GM12878 (cell line): ENCODE data around the gene ASCC1. TPM values are rescaled to one million over a fixed set of nuclear protein-coding genes. Genes with fewer than 3 reads are reported as not detected.

ENCODE experiments used
- BACH1 ChIP-seq: fragments of 450-650 bp; IDR thresholded peaks from 2 replicates; pipeline ENCODE4 v1.6.1; 2017; ENCODE audit warnings: mild to moderate bottlenecking, borderline replicate concordance
- CBFB ChIP-seq: IDR thresholded peaks from 2 replicates; pipeline ENCODE4 v1.6.1; 2016; ENCODE audit warnings: antibody characterized with exemption, low read depth
- CBX5 ChIP-seq: sonication (generic); IDR thresholded peaks from 2 replicates; pipeline ENCODE4 v1.6.1; 2016; ENCODE audit warnings: low read depth, moderate library complexity, mild to moderate bottlenecking, inconsistent platforms
- ESRRA ChIP-seq: IDR thresholded peaks from 2 replicates; pipeline ENCODE4 v1.6.1; 2012; ENCODE audit warnings: mild to moderate bottlenecking, low read length, improper control_type of control experiment
- IRF4 ChIP-seq: IDR thresholded peaks from 2 replicates; pipeline ENCODE4 v1.6.1; 2011; ENCODE audit warnings: low read depth, low read length
- MXI1 ChIP-seq: fragments of 150-350 bp; IDR thresholded peaks from 2 replicates; pipeline ENCODE4 v1.6.1; 2011; ENCODE audit warnings: low read depth, mild to moderate bottlenecking, inconsistent platforms, low read length, improper control_type of control experiment
- NBN ChIP-seq: fragments of 450-650 bp; IDR thresholded peaks from 2 replicates; pipeline ENCODE4 v1.6.1; 2016
- PAX5 ChIP-seq: IDR thresholded peaks from 2 replicates; pipeline ENCODE4 v1.6.1; 2011; ENCODE audit warnings: low read depth, low read length, borderline replicate concordance
- PAX8 ChIP-seq: fragments of 450-650 bp; IDR thresholded peaks from 2 replicates; pipeline ENCODE4 v1.6.1; 2017; ENCODE audit warnings: mild to moderate bottlenecking, moderate library complexity
- PML ChIP-seq: IDR thresholded peaks from 2 replicates; pipeline ENCODE4 v1.6.1; 2012; ENCODE audit warnings: low read length, inconsistent platforms
- POLR2A ChIP-seq: IDR thresholded peaks from 2 replicates; pipeline ENCODE4 v1.6.1; 2011; ENCODE audit warnings: low read depth, mild to moderate bottlenecking, low read length
- SREBF2 ChIP-seq: IDR thresholded peaks from 2 replicates; pipeline ENCODE4 v1.6.1; 2012; ENCODE audit warnings: mild to moderate bottlenecking, low read length
- SUZ12 ChIP-seq: fragments of 200-600 bp; sonication (generic); IDR thresholded peaks from one replicate; pipeline ENCODE4 v1.6.1; 2018; ENCODE audit warnings: antibody characterized with exemption, mild to moderate bottlenecking; ENCODE audit not compliant: unreplicated experiment
- WRNIP1 ChIP-seq: IDR thresholded peaks from 2 replicates; pipeline ENCODE4 v1.6.1; 2011; ENCODE audit warnings: low read depth, low read length, improper control_type of control experiment, borderline replicate concordance
- ZNF207 ChIP-seq: fragments of 450-650 bp; IDR thresholded peaks from 2 replicates; pipeline ENCODE4 v1.6.1; 2014; ENCODE audit warnings: antibody characterized with exemption, mild to moderate bottlenecking, borderline replicate concordance
- ZNF274 ChIP-seq: IDR thresholded peaks from one replicate; pipeline ENCODE4 v1.8.0; 2011; ENCODE audit not compliant: insufficient read length, insufficient read depth
- polyA plus RNA-seq, 11 experiments: library from polyadenylated mRNA; depleted of rRNA in 4 of 11; unstranded in 6 of 11; stranded (reverse) in 5 of 11; fragments of >200 nt; fragmentation: Nextera tagmentation in 4 of 11; fragmentation: Illumina TruSeq in 1 of 11; extraction: Ambion mirVana in 4 of 11; extraction: Trizol in 1 of 11; gene quantifications; 1 replicate in 1 of 11; 2 replicates in 10 of 11; pipeline versions ENCODE4 v1.2.1 to v1.2.3, GENCODE V29; 2011 to 2016; ENCODE audit warnings: inconsistent platforms in 2 of 11, missing spikeins in 2 of 11, low read depth in 1 of 11
- total RNA-seq, 4 experiments: library from RNA; depleted of rRNA in 3 of 4; stranded (reverse); fragments of >200 nt in 3 of 4; fragmentation: Illumina TruSeq in 1 of 4; extraction: Trizol in 1 of 4; gene quantifications; 2 replicates each; pipeline versions ENCODE4 v1.2.1 to v1.2.3, GENCODE V29; 2013 to 2021
- TF ChIP-seq, protein P1 (sequence below): fragments of 450-650 bp; formaldehyde crosslinking; IDR thresholded peaks from 2 replicates; pipeline ENCODE4 v1.5.0; 2022; ENCODE audit warnings: mild to moderate bottlenecking, missing genetic modification characterization
- TF ChIP-seq, protein P2 (sequence below): fragments of 450-650 bp; IDR thresholded peaks from 2 replicates; pipeline ENCODE4 v1.6.1; 2017; ENCODE audit warnings: mild to moderate bottlenecking
- TF ChIP-seq, protein P3 (sequence below): fragments of 450-650 bp; IDR thresholded peaks from 2 replicates; pipeline ENCODE4 v1.6.1; 2016; ENCODE audit warnings: mild to moderate bottlenecking
- TF ChIP-seq, protein P4 (sequence below): fragments of 450-650 bp; IDR thresholded peaks from 2 replicates; pipeline ENCODE4 v1.6.1; 2017; ENCODE audit warnings: mild to moderate bottlenecking, low read depth, inconsistent platforms; ENCODE audit not compliant: poor library complexity, severe bottlenecking
- TF ChIP-seq, protein P5 (sequence below): IDR thresholded peaks from 2 replicates; pipeline ENCODE4 v1.6.1; 2012; ENCODE audit warnings: low read depth, low read length, improper control_type of control experiment

The ASCC1 gene
- total and polyA plus RNA-seq, 10 of the 15 experiments (the other 5 are each of a cell fraction or from before 2014, with no cell fraction given): 23.3 to 80.6 (median 42.8) TPM

DNA sequence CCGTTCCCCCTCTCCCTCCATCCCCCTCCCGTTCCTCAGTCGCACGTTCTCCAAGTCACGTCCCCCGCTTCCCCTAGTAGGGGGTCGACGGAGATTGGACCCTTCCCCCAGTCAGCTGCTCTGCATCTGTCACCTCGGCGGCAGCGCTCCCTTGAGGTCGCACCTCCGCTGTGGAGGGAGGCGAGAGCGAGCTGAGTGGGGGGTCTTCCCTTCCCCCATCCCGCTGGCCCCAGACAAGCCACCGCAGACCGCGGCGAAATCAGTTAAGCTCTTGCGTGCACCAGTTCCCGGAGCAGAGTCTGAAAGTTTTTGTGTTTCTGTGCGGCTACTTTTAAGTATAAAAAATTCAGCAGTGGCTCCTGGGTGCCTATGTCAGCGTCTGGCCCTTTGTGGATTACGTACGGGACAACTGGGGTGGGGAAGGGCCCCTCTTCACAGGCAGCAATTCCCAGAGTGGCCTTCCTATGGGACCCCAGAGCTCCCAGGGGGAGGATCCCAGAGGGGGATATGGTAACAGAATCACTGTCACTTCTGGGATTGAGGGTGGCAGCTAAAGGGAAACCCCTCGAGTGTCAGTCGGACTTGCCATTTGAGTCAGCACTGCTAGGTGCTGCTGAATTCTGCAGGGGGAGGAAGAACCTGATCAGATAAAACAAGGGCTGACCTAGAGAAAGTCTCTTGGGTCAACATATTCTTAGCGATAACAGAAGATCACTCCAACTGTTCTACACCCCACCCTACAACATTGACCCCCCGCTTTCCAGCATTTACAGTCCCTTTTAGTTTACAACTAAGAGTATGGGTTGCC is 45.1 kb upstream of the ASCC1 start (continued):
- TF ChIP-seq PML (peak; percentile 52; the same call in 1 of the 2 replicates), PAX5 (peak; percentile 77), MXI1 (peak; percentile 37; the same call in 1 of the 2 replicates), CBX5 (peak; percentile 58; the same call in 1 of the 2 replicates), NBN (peak; percentile 84; the same call in 1 of the 2 replicates), ZNF207 (peak; percentile 69), SUZ12 (no peak), BACH1 (peak; percentile 53), WRNIP1 (no peak), SREBF2 (0 out of 2 replicates have a peak, but pooled peaks have one; percentile 17), ZNF274 (no peak), ESRRA (no peak; the same call in 1 of the 2 replicates), CBFB (0 out of 2 replicates have a peak, but pooled peaks have one; percentile 33), POLR2A (peak; percentile 77), IRF4 (peak; percentile 99), PAX8 (no peak)
- TF ChIP-seq, protein P1, sequence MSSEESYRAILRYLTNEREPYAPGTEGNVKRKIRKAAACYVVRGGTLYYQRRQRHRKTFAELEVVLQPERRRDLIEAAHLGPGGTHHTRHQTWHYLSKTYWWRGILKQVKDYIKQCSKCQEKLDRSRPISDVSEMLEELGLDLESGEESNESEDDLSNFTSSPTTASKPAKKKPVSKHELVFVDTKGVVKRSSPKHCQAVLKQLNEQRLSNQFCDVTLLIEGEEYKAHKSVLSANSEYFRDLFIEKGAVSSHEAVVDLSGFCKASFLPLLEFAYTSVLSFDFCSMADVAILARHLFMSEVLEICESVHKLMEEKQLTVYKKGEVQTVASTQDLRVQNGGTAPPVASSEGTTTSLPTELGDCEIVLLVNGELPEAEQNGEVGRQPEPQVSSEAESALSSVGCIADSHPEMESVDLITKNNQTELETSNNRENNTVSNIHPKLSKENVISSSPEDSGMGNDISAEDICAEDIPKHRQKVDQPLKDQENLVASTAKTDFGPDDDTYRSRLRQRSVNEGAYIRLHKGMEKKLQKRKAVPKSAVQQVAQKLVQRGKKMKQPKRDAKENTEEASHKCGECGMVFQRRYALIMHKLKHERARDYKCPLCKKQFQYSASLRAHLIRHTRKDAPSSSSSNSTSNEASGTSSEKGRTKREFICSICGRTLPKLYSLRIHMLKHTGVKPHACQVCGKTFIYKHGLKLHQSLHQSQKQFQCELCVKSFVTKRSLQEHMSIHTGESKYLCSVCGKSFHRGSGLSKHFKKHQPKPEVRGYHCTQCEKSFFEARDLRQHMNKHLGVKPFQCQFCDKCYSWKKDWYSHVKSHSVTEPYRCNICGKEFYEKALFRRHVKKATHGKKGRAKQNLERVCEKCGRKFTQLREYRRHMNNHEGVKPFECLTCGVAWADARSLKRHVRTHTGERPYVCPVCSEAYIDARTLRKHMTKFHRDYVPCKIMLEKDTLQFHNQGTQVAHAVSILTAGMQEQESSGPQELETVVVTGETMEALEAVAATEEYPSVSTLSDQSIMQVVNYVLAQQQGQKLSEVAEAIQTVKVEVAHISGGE (CRISPR knock-in tag): no peak
- TF ChIP-seq, protein P2, sequence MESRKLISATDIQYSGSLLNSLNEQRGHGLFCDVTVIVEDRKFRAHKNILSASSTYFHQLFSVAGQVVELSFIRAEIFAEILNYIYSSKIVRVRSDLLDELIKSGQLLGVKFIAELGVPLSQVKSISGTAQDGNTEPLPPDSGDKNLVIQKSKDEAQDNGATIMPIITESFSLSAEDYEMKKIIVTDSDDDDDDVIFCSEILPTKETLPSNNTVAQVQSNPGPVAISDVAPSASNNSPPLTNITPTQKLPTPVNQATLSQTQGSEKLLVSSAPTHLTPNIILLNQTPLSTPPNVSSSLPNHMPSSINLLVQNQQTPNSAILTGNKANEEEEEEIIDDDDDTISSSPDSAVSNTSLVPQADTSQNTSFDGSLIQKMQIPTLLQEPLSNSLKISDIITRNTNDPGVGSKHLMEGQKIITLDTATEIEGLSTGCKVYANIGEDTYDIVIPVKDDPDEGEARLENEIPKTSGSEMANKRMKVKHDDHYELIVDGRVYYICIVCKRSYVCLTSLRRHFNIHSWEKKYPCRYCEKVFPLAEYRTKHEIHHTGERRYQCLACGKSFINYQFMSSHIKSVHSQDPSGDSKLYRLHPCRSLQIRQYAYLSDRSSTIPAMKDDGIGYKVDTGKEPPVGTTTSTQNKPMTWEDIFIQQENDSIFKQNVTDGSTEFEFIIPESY: peak; percentile 46; the same call in 1 of the 2 replicates
- TF ChIP-seq, protein P3, sequence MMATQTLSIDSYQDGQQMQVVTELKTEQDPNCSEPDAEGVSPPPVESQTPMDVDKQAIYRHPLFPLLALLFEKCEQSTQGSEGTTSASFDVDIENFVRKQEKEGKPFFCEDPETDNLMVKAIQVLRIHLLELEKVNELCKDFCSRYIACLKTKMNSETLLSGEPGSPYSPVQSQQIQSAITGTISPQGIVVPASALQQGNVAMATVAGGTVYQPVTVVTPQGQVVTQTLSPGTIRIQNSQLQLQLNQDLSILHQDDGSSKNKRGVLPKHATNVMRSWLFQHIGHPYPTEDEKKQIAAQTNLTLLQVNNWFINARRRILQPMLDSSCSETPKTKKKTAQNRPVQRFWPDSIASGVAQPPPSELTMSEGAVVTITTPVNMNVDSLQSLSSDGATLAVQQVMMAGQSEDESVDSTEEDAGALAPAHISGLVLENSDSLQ: peak; percentile 55
- TF ChIP-seq, protein P4, sequence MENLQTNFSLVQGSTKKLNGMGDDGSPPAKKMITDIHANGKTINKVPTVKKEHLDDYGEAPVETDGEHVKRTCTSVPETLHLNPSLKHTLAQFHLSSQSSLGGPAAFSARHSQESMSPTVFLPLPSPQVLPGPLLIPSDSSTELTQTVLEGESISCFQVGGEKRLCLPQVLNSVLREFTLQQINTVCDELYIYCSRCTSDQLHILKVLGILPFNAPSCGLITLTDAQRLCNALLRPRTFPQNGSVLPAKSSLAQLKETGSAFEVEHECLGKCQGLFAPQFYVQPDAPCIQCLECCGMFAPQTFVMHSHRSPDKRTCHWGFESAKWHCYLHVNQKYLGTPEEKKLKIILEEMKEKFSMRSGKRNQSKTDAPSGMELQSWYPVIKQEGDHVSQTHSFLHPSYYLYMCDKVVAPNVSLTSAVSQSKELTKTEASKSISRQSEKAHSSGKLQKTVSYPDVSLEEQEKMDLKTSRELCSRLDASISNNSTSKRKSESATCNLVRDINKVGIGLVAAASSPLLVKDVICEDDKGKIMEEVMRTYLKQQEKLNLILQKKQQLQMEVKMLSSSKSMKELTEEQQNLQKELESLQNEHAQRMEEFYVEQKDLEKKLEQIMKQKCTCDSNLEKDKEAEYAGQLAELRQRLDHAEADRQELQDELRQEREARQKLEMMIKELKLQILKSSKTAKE: peak; percentile 98
- TF ChIP-seq, protein P5, sequence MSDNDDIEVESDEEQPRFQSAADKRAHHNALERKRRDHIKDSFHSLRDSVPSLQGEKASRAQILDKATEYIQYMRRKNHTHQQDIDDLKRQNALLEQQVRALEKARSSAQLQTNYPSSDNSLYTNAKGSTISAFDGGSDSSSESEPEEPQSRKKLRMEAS: no peak; the same call in 1 of the 2 replicates
